ENCODE data around the gene DCTD. TPM values are rescaled to one million over a fixed set of nuclear protein-coding genes. Genes with fewer than 3 reads are reported as not detected.

DCTD gene
- total RNA-seq, 1 experiment from 2014 or later: 100 TPM

- Histone ChIP-seq H3K56ac (ENCODE audit: insufficient read length, low read depth, low read length) (no peak overlapping the region), H3K4me1 (ENCODE audit: insufficient read depth, low read length) (no peaks in the 10 kb centered on the region), H3K9ac (ENCODE audit: extremely low read depth, insufficient read length, low read length) (no peak overlapping the region), H3K79me2 (ENCODE audit: insufficient read depth, low read length) (no peaks in the 10 kb centered on the region), H4K20me1 (ENCODE audit: control insufficient read depth, insufficient read depth, insufficient read length) (no peaks in the 10 kb centered on the region), H2AFZ (ENCODE audit: low read length) (no peak overlapping the region), H3K14ac (ENCODE audit: insufficient read depth, low read length) (no peak overlapping the region), H4K91ac (ENCODE audit: insufficient read length, low read depth, low read length) (no peak overlapping the region), H3K18ac (ENCODE audit: insufficient read length, low read depth, low read length) (no peak overlapping the region), H3K23ac (ENCODE audit: insufficient read length, low read depth, low read length) (no peak overlapping the region), H2BK120ac (ENCODE audit: low read depth, low read length, poor library complexity, severe bottlenecking) (no peak overlapping the region), H2AK5ac (ENCODE audit: insufficient read length, low read length) (no peak overlapping the region), H3K23me2 (ENCODE audit: insufficient read length, low read depth, low read length, poor library complexity, severe bottlenecking) (no peaks in the 10 kb centered on the region), H4K8ac (replicated peaks; ENCODE audit: insufficient read length, low read depth, low read length) (no peak overlapping the region), H3T11ph (ENCODE audit: low read length) (no peak overlapping the region), H3K79me1 (ENCODE audit: insufficient read depth, low read depth, low read length, poor library complexity, severe bottlenecking) (no peaks in the 10 kb centered on the region), H4K5ac (ENCODE audit: insufficient read length, low read depth, low read length) (no peak overlapping the region), H2BK20ac (ENCODE audit: low read depth, low read length, poor library complexity, severe bottlenecking) (no peak overlapping the region), H2BK5ac (ENCODE audit: insufficient read length, low read length) (no peak overlapping the region), H3K27ac (ENCODE audit: insufficient read length, low read depth, low read length) (no peak overlapping the region), H3K27me3 (ENCODE audit: insufficient read depth, low read length) (no peaks in the 10 kb centered on the region), H2BK15ac (ENCODE audit: low read depth, low read length) (no peak overlapping the region), H3K9me3 (ENCODE audit: control insufficient read depth, low read depth, low read length) (no peaks in the 10 kb centered on the region), H2BK12ac (ENCODE audit: insufficient read length, low read depth, low read length) (no peak overlapping the region), H3K4ac (ENCODE audit: low read depth, low read length) (no peak overlapping the region), H3K4me2 (ENCODE audit: insufficient read depth, insufficient read length, low read length) (no peak overlapping the region)
- Mint-ChIP-seq H3K4me3 (no peak overlapping the region), H3K27me3 (ENCODE audit: low read depth) (no peaks in the 10 kb centered on the region), H3K36me3 (ENCODE audit: insufficient read depth in 1 of 3, low read depth in 3 of 3) (0 out of 7 replicates have a peak, but pooled peaks cover 0 to 2% (median 0%) of the 10 kb centered on the region in 3 experiments), H3K4me1 (no peaks in the 10 kb centered on the region), H3K27ac (no peak overlapping the region), H3K9me3 (no peaks in the 10 kb centered on the region)
- no peak for DNase-seq
- TF ChIP-seq CTCF (conservative IDR thresholded peaks at IDR 0.05): no peak
- no CpG with 5 or more reads among the region's 13 CpGs for WGBS (ENCODE audit: extremely low coverage, insufficient read length, low lambda C conversion rate)
These were observed 44.3 kb downstream of the DCTD start for GRCh38 chr4:182872886-182873285.
